HG03175 (cell line): ENCODE measurements around the gene ARPC4.
A peak's percentile ranks its signal among the peaks of the same experiment; 100 is the strongest.
"Not testable (repeated sequence)": the region's sequence is repeated elsewhere in the genome, so short reads cannot be mapped to it uniquely, and the experiment has no call there.

Experiments used
- ATAC-seq: cut with Tn5 transposase; IDR thresholded peaks from one replicate; pipeline ENCODE4 v1.9.1; 2021; ENCODE audit warnings: mild to moderate bottlenecking, moderate library complexity; ENCODE audit not compliant: unreplicated experiment

ARPC4 gene

GRCh38 chr3:9817436-9817835, 24.6 kb downstream of the ARPC4 start:
- no peak for ATAC-seq

DNA sequence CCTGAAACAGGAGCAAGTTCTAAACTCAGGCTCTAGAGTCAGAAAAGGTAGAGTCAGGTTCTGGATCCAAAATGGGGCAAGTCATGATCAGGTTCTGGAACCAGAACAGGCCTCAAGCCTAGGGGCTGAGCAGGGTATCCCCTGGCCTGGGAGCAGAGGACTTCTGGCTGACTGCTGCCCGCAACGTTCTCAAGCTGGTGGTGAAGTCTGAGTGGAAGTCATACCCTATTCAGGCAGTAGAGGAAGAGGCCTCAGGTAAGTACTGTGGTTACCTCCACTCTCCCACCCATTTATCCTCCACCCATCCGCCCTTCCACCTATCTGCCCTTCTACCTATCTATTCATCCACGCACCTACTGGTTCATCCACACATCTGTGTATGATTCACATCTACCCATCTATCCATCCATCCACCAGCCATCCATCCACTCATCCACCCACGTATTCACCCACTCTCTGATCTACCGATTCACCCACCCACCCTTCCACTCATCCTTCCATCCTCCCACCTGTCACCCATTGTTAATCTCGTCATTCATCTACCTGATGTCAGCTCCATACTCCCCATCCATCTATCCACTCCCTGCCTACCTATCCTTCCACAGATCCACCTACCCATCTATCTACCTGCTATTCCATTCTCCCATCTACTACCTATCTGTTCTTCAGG, 25.9 kb downstream of the ARPC4 start:
- ATAC-seq, result no peak

DNA sequence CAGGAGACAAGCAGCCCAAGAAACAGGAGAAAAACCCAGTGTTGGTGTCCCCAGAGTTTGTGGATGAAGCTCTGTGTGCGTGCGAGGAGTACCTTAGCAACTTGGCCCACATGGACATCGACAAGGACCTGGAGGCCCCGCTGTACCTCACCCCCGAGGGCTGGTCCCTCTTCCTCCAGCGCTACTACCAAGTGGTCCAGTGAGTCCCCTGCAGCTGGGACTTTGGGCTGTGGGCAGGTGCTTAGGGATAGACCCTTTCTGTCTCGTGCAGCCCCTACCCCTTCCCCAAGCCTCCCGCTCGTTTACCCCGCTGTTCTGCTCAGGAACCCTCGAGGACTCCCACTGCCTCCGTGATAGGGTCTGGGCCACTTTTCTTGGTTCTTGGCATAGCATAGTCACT, 27.7 kb downstream of the ARPC4 start:
- no peak for ATAC-seq

- no peak for ATAC-seq
Observed at GRCh38 chr3:9820946-9821345, 28.1 kb downstream of the ARPC4 start.

- no peak for ATAC-seq
Observed at GRCh38 chr3:9825451-9826040, 32.7 kb downstream of the ARPC4 start.

DNA sequence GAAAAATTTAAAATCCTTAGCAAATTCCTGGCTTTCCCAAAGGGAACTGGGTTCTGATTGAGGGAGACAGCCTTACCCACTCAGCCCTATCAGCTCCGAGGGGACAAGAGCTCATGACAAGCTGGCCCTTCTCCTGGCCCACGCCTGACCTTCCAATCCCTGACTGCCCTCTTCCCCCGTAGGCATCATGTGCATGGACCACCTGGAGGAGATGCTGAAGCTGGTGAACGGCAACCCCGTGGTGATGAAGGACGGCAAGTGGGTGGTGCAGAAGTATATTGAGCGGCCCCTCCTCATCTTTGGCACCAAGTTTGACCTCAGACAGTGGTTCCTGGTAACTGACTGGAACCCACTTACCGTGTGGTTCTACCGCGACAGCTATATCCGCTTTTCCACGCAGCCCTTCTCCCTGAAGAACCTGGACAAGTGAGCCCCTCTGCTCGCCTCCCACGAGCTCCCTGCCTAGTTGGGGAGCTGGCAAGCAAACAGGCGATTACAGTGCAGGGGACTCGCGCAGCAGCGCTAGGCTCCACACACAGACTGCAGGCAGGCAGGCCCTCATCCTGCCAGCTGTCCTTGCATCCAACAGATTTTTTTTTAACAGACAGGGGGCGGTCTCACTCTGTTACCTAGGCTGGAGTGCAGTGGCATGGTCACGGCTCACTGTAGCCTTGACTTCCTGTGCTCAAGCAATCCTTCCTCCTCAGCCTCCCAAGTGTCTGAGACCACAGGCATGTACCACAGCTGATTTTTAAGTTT, 34.1 kb downstream of the ARPC4 start:
- no peak for ATAC-seq

- no peak for ATAC-seq
Observed at GRCh38 chr3:9828801-9829755, 36.2 kb downstream of the ARPC4 start.

- no peak for ATAC-seq
Observed at GRCh38 chr3:9831253-9831652, 38.4 kb downstream of the ARPC4 start.

GRCh38 chr3:9833078-9833477, 40.2 kb downstream of the ARPC4 start:
- no peak for ATAC-seq

GRCh38 chr3:9834520-9835380, 41.9 kb downstream of the ARPC4 start:
- no peak for ATAC-seq

DNA sequence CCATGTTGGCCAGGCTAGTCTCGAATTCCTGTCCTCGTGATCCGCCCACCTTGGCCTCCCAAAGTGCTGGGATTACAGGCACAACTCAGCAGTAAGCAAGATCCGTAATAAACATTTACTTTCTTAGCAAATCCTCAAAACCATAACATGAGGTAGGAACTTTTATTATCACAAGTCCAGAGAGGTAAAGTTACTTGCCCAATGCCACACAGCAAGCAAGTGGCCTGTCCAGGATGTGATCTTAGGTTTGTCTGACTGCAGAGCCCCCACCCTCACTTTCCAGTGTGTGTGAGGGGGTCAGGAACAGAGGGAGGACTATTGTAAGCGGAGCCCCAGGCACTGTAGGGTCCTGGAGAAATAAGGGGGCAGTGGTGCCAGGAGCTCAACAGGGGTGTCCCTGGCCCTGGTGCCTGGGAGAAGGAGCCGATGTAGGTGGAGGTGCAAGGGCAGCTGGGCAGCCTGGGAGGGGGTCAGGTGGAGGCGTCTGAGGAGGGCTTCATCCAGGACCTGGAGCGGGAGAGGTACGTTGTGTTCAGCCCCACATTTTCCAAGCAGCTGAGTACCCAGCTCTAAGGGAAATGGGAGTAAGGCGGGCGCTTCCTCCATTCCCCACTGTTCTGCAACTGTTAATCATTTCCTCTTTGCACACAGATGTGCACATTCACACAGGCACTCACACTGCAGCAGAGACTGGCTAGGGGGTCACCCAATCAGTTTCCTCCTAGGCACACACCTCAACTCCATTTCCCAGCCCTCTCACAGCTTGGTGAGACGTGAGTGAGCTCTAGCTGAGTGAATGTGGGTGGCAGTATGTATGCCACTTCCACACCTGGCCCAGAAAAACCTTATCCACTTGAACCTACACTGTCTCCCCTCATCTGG, 45.1 kb downstream of the ARPC4 start:
- no peak for ATAC-seq

- no peak for ATAC-seq
Observed at GRCh38 chr3:9838856-9839255, 46.0 kb downstream of the ARPC4 start.

- ATAC-seq, result no peak
Observed at GRCh38 chr3:9841015-9841414, 48.1 kb downstream of the ARPC4 start.

GRCh38 chr3:9843715-9844438, 51.0 kb downstream of the ARPC4 start, which contains the start of gene RPUSD3:
Gene RPUSD3 (minus strand): TSS chr3:9844008. CDS start chr3:9843990, 18 bp downstream.
- ATAC-seq, result peak; percentile 98

DNA sequence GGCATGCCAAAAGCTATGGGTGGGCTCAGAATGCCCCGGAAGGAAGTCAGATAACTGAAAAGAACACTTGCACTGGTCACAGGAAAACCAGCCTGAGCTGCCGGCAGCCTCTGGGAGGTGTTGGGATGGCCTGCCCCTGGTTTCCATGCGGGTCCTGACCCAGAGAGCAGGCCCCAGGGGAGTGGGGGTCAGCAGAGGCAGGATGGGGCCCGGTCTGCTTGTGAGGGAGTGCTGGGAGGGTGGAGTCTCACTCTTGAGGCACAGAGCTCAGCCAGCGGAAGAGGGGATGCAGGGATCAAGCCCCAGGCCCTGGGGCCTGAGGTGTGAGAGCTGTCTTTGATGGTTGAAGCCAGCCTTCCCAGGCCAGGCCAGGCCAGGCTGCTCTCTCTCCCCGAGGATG, 53.3 kb downstream of the ARPC4 start:
- ATAC-seq, result no peak

- ATAC-seq, result no peak
Observed at GRCh38 chr3:9846931-9847488, 54.1 kb downstream of the ARPC4 start.

DNA sequence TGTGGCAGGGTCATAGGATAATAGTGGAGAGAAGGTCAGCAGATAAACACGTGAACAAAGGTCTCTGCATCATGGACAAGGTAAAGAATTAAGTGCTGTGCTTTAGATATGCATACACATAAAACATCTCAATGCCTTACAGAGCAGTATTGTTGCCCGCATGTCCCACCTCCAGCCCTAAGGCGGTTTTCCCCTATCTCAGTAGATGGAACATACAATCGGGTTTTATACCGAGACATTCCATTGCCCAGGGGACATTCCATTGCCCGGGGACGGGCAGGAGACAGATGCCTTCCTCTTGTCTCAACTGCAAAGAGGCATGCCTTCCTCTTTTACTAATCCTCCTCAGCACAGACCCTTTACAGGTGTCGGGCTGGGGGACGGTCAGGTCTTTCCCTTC, 55.0 kb downstream of the ARPC4 start:
- not testable (repeated sequence) for ATAC-seq

- ATAC-seq, result not testable (repeated sequence)
Observed at GRCh38 chr3:9848860-9849259, 56.0 kb downstream of the ARPC4 start.
